Measurements from ENCODE around the gene IQSEC2.

IQSEC2 gene

DNA sequence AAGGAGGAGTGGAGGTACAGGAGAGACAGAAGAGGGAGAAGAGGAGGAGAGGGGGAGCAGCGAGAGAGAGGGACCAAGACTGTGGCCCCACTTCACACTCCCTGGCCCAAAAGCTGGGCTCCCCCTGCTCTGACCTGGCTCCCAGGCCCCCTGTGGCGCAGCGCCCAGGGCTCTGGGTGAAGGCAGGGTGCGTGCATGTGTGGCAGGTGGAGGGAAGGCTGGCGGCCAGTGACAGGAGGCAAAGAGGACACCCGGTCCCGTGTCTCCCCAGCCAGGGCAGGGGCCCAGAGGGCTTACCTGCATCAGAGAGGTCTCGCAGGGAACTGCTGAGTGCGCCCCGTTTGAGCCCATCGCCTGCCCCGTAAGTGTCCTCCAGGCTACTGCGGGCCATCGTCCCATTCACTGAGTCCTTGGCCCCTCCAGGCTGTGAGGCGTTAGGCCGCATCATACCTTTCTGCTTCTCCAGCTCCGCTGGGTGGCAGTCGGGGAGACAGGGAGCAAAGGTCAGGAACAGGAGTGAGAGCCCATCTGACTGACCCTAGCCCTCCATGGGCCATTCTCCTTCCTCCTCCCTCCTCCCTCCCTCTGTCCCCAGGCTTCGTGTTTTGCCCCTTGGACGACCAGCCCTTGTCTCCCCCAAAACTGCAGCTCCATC lies 45.2 kb downstream of the IQSEC2 start:
- no peak for DNase-seq (ENCODE audit: extremely low read depth, low read depth)
- H3K4me3 ChIP-seq (replicated peaks; ENCODE audit: low read depth, low read length), result no peak overlapping the region
- TF ChIP-seq CTCF (IDR thresholded peaks at IDR 0.05; ENCODE audit: low read depth, low read length, missing control alignments), result no peak

DNA sequence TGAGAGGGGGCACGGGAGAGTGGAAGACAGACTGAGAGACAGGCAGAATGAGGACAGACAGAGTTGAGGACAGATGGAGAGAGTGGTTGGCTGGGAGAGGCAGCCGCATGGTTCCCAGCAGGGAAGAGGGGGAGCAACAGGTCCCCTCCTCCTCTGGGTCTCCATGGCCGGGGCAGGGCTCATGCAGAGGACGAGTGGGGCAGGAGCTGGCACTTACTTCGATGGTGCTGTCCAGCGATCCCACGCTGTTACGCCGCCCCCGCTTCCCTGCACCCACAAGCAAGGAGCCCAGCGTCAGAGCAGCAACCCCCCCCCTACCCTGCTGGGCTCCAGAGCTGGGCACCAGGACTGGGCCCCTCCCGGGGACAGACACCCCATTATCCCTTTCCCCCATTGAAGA lies 45.8 kb downstream of the IQSEC2 start:
- H3K4me3 ChIP-seq (replicated peaks; ENCODE audit: low read depth, low read length), result no peak overlapping the region
- no peak for DNase-seq (ENCODE audit: extremely low read depth, low read depth)
- TF ChIP-seq CTCF (IDR thresholded peaks at IDR 0.05; ENCODE audit: low read depth, low read length, missing control alignments), result no peak

- DNase-seq (ENCODE audit: extremely low read depth, low read depth), result no peak
- TF ChIP-seq CTCF (IDR thresholded peaks at IDR 0.05; ENCODE audit: low read depth, low read length, missing control alignments), result no peak
- no peak overlapping the region for H3K4me3 ChIP-seq (replicated peaks; ENCODE audit: low read depth, low read length)
These were observed 46.9 kb downstream of the IQSEC2 start for GRCh38 chrX:53234484-53234883.

- no peak overlapping the region for H3K4me3 ChIP-seq (replicated peaks; ENCODE audit: low read depth, low read length)
- no peak for TF ChIP-seq CTCF (IDR thresholded peaks at IDR 0.05; ENCODE audit: low read depth, low read length, missing control alignments)
- no peak for DNase-seq (ENCODE audit: extremely low read depth, low read depth)
These were observed 47.8 kb downstream of the IQSEC2 start for GRCh38 chrX:53233536-53233935.

- no peak overlapping the region for H3K4me3 ChIP-seq (replicated peaks; ENCODE audit: low read depth, low read length)
- no peak for TF ChIP-seq CTCF (IDR thresholded peaks at IDR 0.05; ENCODE audit: low read depth, low read length, missing control alignments)
- no peak for DNase-seq (ENCODE audit: extremely low read depth, low read depth)
These were observed 51.3 kb downstream of the IQSEC2 start for GRCh38 chrX:53230116-53230515.

GRCh38 chrX:53227224-53227765 lies 54.1 kb downstream of the IQSEC2 start:
- TF ChIP-seq CTCF (IDR thresholded peaks at IDR 0.05; ENCODE audit: low read depth, low read length, missing control alignments), result no peak
- DNase-seq (ENCODE audit: extremely low read depth, low read depth), result no peak
- no peak overlapping the region for H3K4me3 ChIP-seq (replicated peaks; ENCODE audit: low read depth, low read length)

All from HFF-Myc (cell line).